ENCODE results near the gene TMEM138. TPM values are rescaled to one million over a fixed set of nuclear protein-coding genes. Genes with fewer than 3 reads are reported as not detected.

The TMEM138 gene
- total and polyA plus RNA-seq, 4 donors = 13.5 to 39.6 (median 24.2) TPM

DNA sequence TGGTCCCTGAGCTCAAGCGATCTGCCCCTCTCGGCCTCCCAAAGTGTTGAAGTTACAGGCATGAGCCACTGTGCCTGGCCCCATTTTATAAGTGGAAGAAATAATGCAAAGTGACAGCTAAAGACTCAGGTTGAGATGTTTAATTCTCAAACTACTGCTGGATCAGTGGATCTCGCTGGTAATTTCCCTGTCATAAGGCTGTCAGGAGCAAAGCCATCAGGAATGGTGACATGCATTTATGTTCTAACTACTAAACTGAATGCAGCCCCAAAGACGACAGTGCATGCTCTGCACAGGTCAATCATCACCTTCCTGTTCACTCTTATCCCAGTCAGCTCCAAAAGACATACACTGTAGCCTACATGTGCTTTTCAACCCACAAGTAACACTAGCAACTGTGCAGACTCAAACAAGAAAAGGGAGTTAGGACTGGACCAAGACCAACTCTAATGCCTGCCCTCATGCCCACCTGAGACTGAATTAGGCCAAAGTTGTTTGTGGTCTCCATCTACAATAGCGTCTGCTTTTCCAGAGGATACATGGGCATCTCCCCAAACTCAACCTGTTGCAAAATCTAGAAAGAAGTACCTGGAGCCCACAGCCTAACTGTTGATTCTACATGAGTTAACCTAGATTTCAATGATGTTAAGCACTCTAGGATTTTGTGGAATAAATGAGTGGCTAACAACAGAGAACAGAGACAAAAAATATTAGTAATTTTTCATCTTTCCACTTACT, 45.0 kb downstream of the TMEM138 start:
- H3K36me3 ChIP-seq (ENCODE audit: control insufficient read depth in 4 of 4, insufficient read depth in 3 of 4, low read depth in 1 of 4, low read length in 3 of 4) = peaks cover 21 to 87% (median 71%) of the 10 kb centered on the region in 4 donors
- no peak overlapping the region for H3K4me3 ChIP-seq (ENCODE audit: low read depth in 1 of 3, low read length in 3 of 3)
- no peaks in the 10 kb centered on the region for H3K9me3 ChIP-seq (ENCODE audit: control insufficient read depth in 4 of 4, low read length in 3 of 4)
- no peak overlapping the region for H3K27ac ChIP-seq (ENCODE audit: low read depth in 1 of 2, low read length in 2 of 2)
- TF ChIP-seq JUND (IDR thresholded peaks at IDR 0.05) = no peak
- no peak for TF ChIP-seq FOXA1 (IDR thresholded peaks at IDR 0.05)
- no peak for TF ChIP-seq FOXA2 (IDR thresholded peaks at IDR 0.05)
- TF ChIP-seq RAD21 (IDR thresholded peaks at IDR 0.05) = no peak
- TF ChIP-seq EGR1 (IDR thresholded peaks at IDR 0.05; ENCODE audit: low read depth in 2 of 2) = no peak
- TF ChIP-seq, protein P1, sequence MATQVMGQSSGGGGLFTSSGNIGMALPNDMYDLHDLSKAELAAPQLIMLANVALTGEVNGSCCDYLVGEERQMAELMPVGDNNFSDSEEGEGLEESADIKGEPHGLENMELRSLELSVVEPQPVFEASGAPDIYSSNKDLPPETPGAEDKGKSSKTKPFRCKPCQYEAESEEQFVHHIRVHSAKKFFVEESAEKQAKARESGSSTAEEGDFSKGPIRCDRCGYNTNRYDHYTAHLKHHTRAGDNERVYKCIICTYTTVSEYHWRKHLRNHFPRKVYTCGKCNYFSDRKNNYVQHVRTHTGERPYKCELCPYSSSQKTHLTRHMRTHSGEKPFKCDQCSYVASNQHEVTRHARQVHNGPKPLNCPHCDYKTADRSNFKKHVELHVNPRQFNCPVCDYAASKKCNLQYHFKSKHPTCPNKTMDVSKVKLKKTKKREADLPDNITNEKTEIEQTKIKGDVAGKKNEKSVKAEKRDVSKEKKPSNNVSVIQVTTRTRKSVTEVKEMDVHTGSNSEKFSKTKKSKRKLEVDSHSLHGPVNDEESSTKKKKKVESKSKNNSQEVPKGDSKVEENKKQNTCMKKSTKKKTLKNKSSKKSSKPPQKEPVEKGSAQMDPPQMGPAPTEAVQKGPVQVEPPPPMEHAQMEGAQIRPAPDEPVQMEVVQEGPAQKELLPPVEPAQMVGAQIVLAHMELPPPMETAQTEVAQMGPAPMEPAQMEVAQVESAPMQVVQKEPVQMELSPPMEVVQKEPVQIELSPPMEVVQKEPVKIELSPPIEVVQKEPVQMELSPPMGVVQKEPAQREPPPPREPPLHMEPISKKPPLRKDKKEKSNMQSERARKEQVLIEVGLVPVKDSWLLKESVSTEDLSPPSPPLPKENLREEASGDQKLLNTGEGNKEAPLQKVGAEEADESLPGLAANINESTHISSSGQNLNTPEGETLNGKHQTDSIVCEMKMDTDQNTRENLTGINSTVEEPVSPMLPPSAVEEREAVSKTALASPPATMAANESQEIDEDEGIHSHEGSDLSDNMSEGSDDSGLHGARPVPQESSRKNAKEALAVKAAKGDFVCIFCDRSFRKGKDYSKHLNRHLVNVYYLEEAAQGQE (IDR thresholded peaks at IDR 0.05) = no peak
- TF ChIP-seq HNF4A (conservative IDR thresholded peaks at IDR 0.05) = no peak
- no peak for TF ChIP-seq TAF1 (conservative IDR thresholded peaks at IDR 0.05)
- no peak for TF ChIP-seq NR2F2 (IDR thresholded peaks at IDR 0.05)
- TF ChIP-seq RXRA (IDR thresholded peaks at IDR 0.05) = no peak
- TF ChIP-seq, protein P2, sequence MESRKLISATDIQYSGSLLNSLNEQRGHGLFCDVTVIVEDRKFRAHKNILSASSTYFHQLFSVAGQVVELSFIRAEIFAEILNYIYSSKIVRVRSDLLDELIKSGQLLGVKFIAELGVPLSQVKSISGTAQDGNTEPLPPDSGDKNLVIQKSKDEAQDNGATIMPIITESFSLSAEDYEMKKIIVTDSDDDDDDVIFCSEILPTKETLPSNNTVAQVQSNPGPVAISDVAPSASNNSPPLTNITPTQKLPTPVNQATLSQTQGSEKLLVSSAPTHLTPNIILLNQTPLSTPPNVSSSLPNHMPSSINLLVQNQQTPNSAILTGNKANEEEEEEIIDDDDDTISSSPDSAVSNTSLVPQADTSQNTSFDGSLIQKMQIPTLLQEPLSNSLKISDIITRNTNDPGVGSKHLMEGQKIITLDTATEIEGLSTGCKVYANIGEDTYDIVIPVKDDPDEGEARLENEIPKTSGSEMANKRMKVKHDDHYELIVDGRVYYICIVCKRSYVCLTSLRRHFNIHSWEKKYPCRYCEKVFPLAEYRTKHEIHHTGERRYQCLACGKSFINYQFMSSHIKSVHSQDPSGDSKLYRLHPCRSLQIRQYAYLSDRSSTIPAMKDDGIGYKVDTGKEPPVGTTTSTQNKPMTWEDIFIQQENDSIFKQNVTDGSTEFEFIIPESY (IDR thresholded peaks at IDR 0.05) = no peak
- 95% methylated on average over 5 of the region's 5 CpGs for WGBS
- no peak for DNase-seq (ENCODE audit: low spot score)
- no peaks in the 10 kb centered on the region for H3K27me3 ChIP-seq (ENCODE audit: control insufficient read depth in 4 of 4, insufficient read depth in 4 of 4, low read length in 3 of 4)
- no peaks in the 10 kb centered on the region for H3K4me1 ChIP-seq (ENCODE audit: control insufficient read depth in 4 of 4, insufficient read depth in 4 of 4, low read length in 3 of 4)
- no peak overlapping the region for H3K9ac ChIP-seq (ENCODE audit: low read depth in 1 of 2, low read length in 2 of 2)

DNA sequence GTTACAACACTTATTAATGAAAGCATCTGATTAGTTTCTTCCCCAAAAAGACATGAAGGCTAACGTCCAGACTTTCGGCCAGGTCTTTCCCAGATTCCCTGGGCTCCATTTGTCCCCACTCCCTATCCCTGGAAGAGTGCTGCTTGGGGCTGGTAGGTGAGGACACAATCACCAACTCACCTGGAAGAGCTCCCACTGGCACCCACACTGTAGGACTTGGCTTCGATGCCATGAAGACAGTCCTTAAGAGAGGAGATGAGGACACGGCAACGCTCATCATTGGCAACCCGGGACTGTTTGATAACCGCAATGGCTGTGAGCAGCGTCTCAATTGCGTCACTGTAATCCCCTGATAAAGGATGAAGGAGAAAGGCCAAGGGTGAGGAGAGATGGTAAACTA, 49.4 kb downstream of the TMEM138 start:
- H3K27ac ChIP-seq (ENCODE audit: low read depth in 1 of 2, low read length in 2 of 2) = no peak overlapping the region
- H3K4me1 ChIP-seq (ENCODE audit: control insufficient read depth in 4 of 4, insufficient read depth in 4 of 4, low read length in 3 of 4) = no peaks in the 10 kb centered on the region
- H3K27me3 ChIP-seq (ENCODE audit: control insufficient read depth in 4 of 4, insufficient read depth in 4 of 4, low read length in 3 of 4) = no peaks in the 10 kb centered on the region
- H3K36me3 ChIP-seq (ENCODE audit: control insufficient read depth in 4 of 4, insufficient read depth in 3 of 4, low read depth in 1 of 4, low read length in 3 of 4) = peaks cover 18 to 89% (median 72%) of the 10 kb centered on the region in 4 donors
- H3K9ac ChIP-seq (ENCODE audit: low read depth in 1 of 2, low read length in 2 of 2) = no peak overlapping the region
- H3K4me3 ChIP-seq (ENCODE audit: low read depth in 1 of 3, low read length in 3 of 3) = no peak overlapping the region
- no peak for DNase-seq (ENCODE audit: low spot score)
- 74% methylated on average over 9 of the region's 9 CpGs for WGBS
- TF ChIP-seq EGR1 (IDR thresholded peaks at IDR 0.05; ENCODE audit: low read depth in 2 of 2) = no peak
- H3K9me3 ChIP-seq (ENCODE audit: control insufficient read depth in 4 of 4, low read length in 3 of 4) = no peaks in the 10 kb centered on the region

DNA sequence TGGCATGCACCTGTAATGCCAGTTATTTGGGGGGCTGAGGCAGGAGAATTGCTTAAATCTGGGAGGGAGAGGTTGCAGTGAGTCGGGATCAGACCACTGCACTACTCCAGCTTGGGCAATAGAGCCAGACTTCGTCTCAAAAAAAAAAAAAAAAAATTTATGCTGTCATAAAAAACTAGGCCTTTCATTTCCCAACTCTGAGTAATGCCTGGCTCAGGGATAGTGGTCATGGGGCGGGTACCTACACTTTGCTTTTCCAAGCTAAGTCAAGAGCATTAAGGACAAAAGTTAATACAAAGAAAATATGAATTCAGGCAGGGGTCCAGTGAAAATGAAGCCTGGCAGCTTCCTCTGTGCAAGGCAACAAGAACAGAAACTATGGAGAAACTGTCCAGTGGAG, 51.3 kb downstream of the TMEM138 start:
- no peak overlapping the region for H3K9ac ChIP-seq (ENCODE audit: low read depth in 1 of 2, low read length in 2 of 2)
- H3K27me3 ChIP-seq (ENCODE audit: control insufficient read depth in 4 of 4, insufficient read depth in 4 of 4, low read length in 3 of 4) = no peaks in the 10 kb centered on the region
- no peak for DNase-seq (ENCODE audit: low spot score)
- H3K4me1 ChIP-seq (ENCODE audit: control insufficient read depth in 4 of 4, insufficient read depth in 4 of 4, low read length in 3 of 4) = peaks cover 0 to 3% (median 0%) of the 10 kb centered on the region in 4 donors
- WGBS = 94% methylated on average over 3 of the region's 3 CpGs
- H3K27ac ChIP-seq (ENCODE audit: low read depth in 1 of 2, low read length in 2 of 2) = no peak overlapping the region
- H3K9me3 ChIP-seq (ENCODE audit: control insufficient read depth in 4 of 4, low read length in 3 of 4) = no peaks in the 10 kb centered on the region
- H3K36me3 ChIP-seq (ENCODE audit: control insufficient read depth in 4 of 4, insufficient read depth in 3 of 4, low read depth in 1 of 4, low read length in 3 of 4) = peaks cover 23 to 91% (median 77%) of the 10 kb centered on the region in 4 donors
- no peak for TF ChIP-seq NR2F2 (IDR thresholded peaks at IDR 0.05)
- no peak for TF ChIP-seq EGR1 (IDR thresholded peaks at IDR 0.05; ENCODE audit: low read depth in 2 of 2)
- TF ChIP-seq, protein P2 (IDR thresholded peaks at IDR 0.05) = no peak
- TF ChIP-seq RXRA (IDR thresholded peaks at IDR 0.05) = no peak
- no peak for TF ChIP-seq HNF4A (conservative IDR thresholded peaks at IDR 0.05)
- TF ChIP-seq, protein P1 (IDR thresholded peaks at IDR 0.05) = no peak
- H3K4me3 ChIP-seq (ENCODE audit: low read depth in 1 of 3, low read length in 3 of 3) = no peak overlapping the region
